GM19240 (cell line): ENCODE measurements around the gene MAMDC2.
"Not testable (repeated sequence)": the region's sequence is repeated elsewhere in the genome, so short reads cannot be mapped to it uniquely, and the experiment has no call there.

Source experiments
- DNase-seq: peaks from one replicate; pipeline ENCODE4 v3.0.0; 2011; ENCODE audit warnings: low spot score; ENCODE audit not compliant: insufficient read length

MAMDC2 gene

GRCh38 chr9:70036641-70037040 lies 7.0 kb upstream of the MAMDC2 start:
- no peak for DNase-seq

- DNase-seq: not testable (repeated sequence)
Measured at GRCh38 chr9:70038171-70038621, 5.5 kb upstream of the MAMDC2 start.

- no peak for DNase-seq
Measured at GRCh38 chr9:70040376-70040903, 3.2 kb upstream of the MAMDC2 start.

GRCh38 chr9:70042461-70043215 lies 1.0 kb upstream of the MAMDC2 start:
- no peak for DNase-seq

GRCh38 chr9:70043285-70043684 lies 363 bp upstream of the MAMDC2 start:
- DNase-seq: no peak

GRCh38 chr9:70044490-70045307 lies 1.1 kb downstream of the MAMDC2 start:
- no peak for DNase-seq

- no peak for DNase-seq
Measured at GRCh38 chr9:70045452-70045851, 1.8 kb downstream of the MAMDC2 start.

GRCh38 chr9:70046274-70047070 lies 2.8 kb downstream of the MAMDC2 start:
- no peak for DNase-seq

GRCh38 chr9:70049236-70049635 lies 5.6 kb downstream of the MAMDC2 start:
- no peak for DNase-seq

GRCh38 chr9:70049672-70050271 lies 6.1 kb downstream of the MAMDC2 start:
- DNase-seq: no peak

GRCh38 chr9:70052768-70053167 lies 9.1 kb downstream of the MAMDC2 start:
- DNase-seq: no peak

GRCh38 chr9:70053864-70054263 lies 10.2 kb downstream of the MAMDC2 start:
- no peak for DNase-seq

- DNase-seq: no peak
Measured at GRCh38 chr9:70054521-70054920, 10.9 kb downstream of the MAMDC2 start.

- DNase-seq: no peak
Measured at GRCh38 chr9:70055406-70056210, 12.0 kb downstream of the MAMDC2 start.

- no peak for DNase-seq
Measured at GRCh38 chr9:70056211-70056944, 12.7 kb downstream of the MAMDC2 start.

GRCh38 chr9:70058569-70059116 lies 15.0 kb downstream of the MAMDC2 start:
- no peak for DNase-seq

GRCh38 chr9:70060148-70060882 lies 16.7 kb downstream of the MAMDC2 start:
- DNase-seq: no peak

- no peak for DNase-seq
Measured at GRCh38 chr9:70060883-70061507, 17.3 kb downstream of the MAMDC2 start.
